IMR-90 (cell line): Measurements from ENCODE around the gene NEMP1. TPM values are rescaled to one million over a fixed set of nuclear protein-coding genes. Genes with fewer than 3 reads are reported as not detected.

Source experiments
- ATAC-seq: fragments of 200-7000 bp; cut with Tn5 transposase; 2 replicates; pipeline ENCODE4 v1.9.1; 2020; ENCODE audit warnings: low read depth, mild to moderate bottlenecking, moderate library complexity
- BruUV-seq: library from RNA; stranded (reverse); fragments of 400-500 nt; replicated peaks from 2 replicates; lab custom pipeline; 2021; lab: Mats Ljungman, UMichigan
- CTCF ChIA-PET: fragments of 300-600 bp; formaldehyde crosslinking; extraction: SDS; loops from one replicate; lab custom pipeline; 2021; ENCODE audit warnings: antibody characterized with exemption; lab: Yijun Ruan, JAX
- POLR2A ChIA-PET: fragments of 300-600 bp; sonication (Branson Sonifier 250); formaldehyde crosslinking; loops from one replicate; lab custom pipeline; 2022; ENCODE audit warnings: antibody characterized with exemption; ENCODE audit not compliant: unreplicated experiment; lab: Charles Lee
- DNase-seq: peaks from one replicate; pipeline ENCODE4 v3.0.0; 2013
- H2AFZ ChIP-seq: replicated peaks from 2 replicates; pipeline ENCODE3; 2013; ENCODE audit warnings: low read length, mild to moderate bottlenecking; ENCODE audit not compliant: poor library complexity
- H2AK5ac ChIP-seq: 2 replicates; pipeline ENCODE4 v1.6.1; 2013; ENCODE audit warnings: low read depth, low read length, inconsistent platforms
- H2AK9ac ChIP-seq: replicated peaks from 2 replicates; pipeline ENCODE3; 2013; ENCODE audit warnings: mild to moderate bottlenecking, low read depth, low read length, moderate library complexity; ENCODE audit not compliant: poor library complexity
- H2BK120ac ChIP-seq: 2 replicates; pipeline ENCODE4 v1.6.1; 2013; ENCODE audit warnings: low read depth, low read length, inconsistent platforms
- H2BK15ac ChIP-seq: 3 replicates; pipeline ENCODE4 v1.6.1; 2013; ENCODE audit warnings: low read depth, low read length, inconsistent platforms
- H2BK20ac ChIP-seq: 2 replicates; pipeline ENCODE4 v1.6.1; 2013; ENCODE audit warnings: low read depth, mild to moderate bottlenecking, inconsistent platforms, low read length, moderate library complexity
- H2BK5ac ChIP-seq: 2 replicates; pipeline ENCODE4 v1.6.1; 2013; ENCODE audit warnings: mild to moderate bottlenecking, low read depth, low read length, inconsistent platforms; ENCODE audit not compliant: poor library complexity, severe bottlenecking
- H3K14ac ChIP-seq: replicated peaks from 2 replicates; pipeline ENCODE4 v1.6.1; 2013; ENCODE audit warnings: low read depth, low read length, inconsistent platforms
- H3K18ac ChIP-seq: 2 replicates; pipeline ENCODE4 v1.6.1; 2013; ENCODE audit warnings: low read depth, low read length, control low read depth
- H3K23ac ChIP-seq: 2 replicates; pipeline ENCODE4 v1.6.1; 2013; ENCODE audit warnings: low read depth, low read length, inconsistent platforms
- H3K27ac ChIP-seq: 2 replicates; pipeline ENCODE4 v1.5.1; 2013; ENCODE audit warnings: mild to moderate bottlenecking, control low read depth, low read length; ENCODE audit not compliant: insufficient read depth
- H3K27me3 ChIP-seq: 2 replicates; pipeline ENCODE4 v1.6.1; 2013; ENCODE audit warnings: low read length; ENCODE audit not compliant: control insufficient read depth, insufficient read depth
- H3K36me3 ChIP-seq: 2 replicates; pipeline ENCODE4 v1.6.1; 2013; ENCODE audit warnings: low read length, mixed read lengths; ENCODE audit not compliant: control insufficient read depth, insufficient read depth
- H3K4ac ChIP-seq: 2 replicates; pipeline ENCODE4 v1.6.1; 2013; ENCODE audit warnings: low read depth, low read length, inconsistent platforms
- H3K4me1 ChIP-seq: 2 replicates; pipeline ENCODE4 v1.6.1; 2013; ENCODE audit warnings: low read length, mixed read lengths; ENCODE audit not compliant: control insufficient read depth, insufficient read depth
- H3K4me2 ChIP-seq: 2 replicates; pipeline ENCODE4 v1.6.1; 2013; ENCODE audit warnings: low read depth, mild to moderate bottlenecking, control low read depth, low read length, moderate library complexity
- H3K4me3 ChIP-seq: 2 replicates; pipeline ENCODE4 v1.5.1; 2013; ENCODE audit warnings: low read depth, mild to moderate bottlenecking, control low read depth, low read length, moderate library complexity; ENCODE audit not compliant: insufficient read depth
- H3K56ac ChIP-seq: 2 replicates; pipeline ENCODE4 v1.6.1; 2013; ENCODE audit warnings: low read length, inconsistent platforms; ENCODE audit not compliant: insufficient read depth; ENCODE audit errors: extremely low read depth
- H3K79me1 ChIP-seq, 2 experiments: 2 replicates each; pipeline ENCODE4 v1.6.1; 2013; ENCODE audit warnings: low read length in 2 of 2, inconsistent platforms in 1 of 2, low read depth in 1 of 2
- H3K9ac ChIP-seq: 2 replicates; pipeline ENCODE4 v1.6.1; 2013; ENCODE audit warnings: low read depth, low read length, control low read depth
- H3K9me1 ChIP-seq: 2 replicates; pipeline ENCODE4 v1.6.1; 2013; ENCODE audit warnings: low read length, inconsistent platforms; ENCODE audit not compliant: insufficient read depth
- H3K9me3 ChIP-seq: 2 replicates; pipeline ENCODE4 v1.6.1; 2013; ENCODE audit warnings: low read length; ENCODE audit not compliant: control insufficient read depth, insufficient read depth
- H4K20me1 ChIP-seq: 2 replicates; pipeline ENCODE4 v1.6.1; 2013; ENCODE audit warnings: low read length, inconsistent platforms; ENCODE audit not compliant: insufficient read depth
- H4K5ac ChIP-seq: 2 replicates; pipeline ENCODE4 v1.6.1; 2013; ENCODE audit warnings: mild to moderate bottlenecking, low read depth, low read length, control low read depth
- H4K8ac ChIP-seq, 2 experiments: 2 replicates each; pipeline ENCODE4 v1.6.1; 2013; ENCODE audit warnings: low read depth in 2 of 2, low read length in 2 of 2, control low read depth in 1 of 2, inconsistent platforms in 1 of 2
- H4K91ac ChIP-seq: 2 replicates; pipeline ENCODE4 v1.6.1; 2013; ENCODE audit warnings: low read depth, low read length, inconsistent platforms; ENCODE audit not compliant: insufficient read depth
- CHD1 ChIP-seq: IDR thresholded peaks from 2 replicates; pipeline ENCODE4 v1.6.1; 2012; ENCODE audit warnings: low read depth, low read length, improper control_type of control experiment
- ELK1 ChIP-seq: fragments of 150-350 bp; IDR thresholded peaks from 2 replicates; pipeline ENCODE4 v1.6.1; 2016; ENCODE audit warnings: low read depth, mild to moderate bottlenecking, low read length, moderate library complexity, borderline replicate concordance
- FOS ChIP-seq: fragments of 150-350 bp; IDR thresholded peaks from 2 replicates; pipeline ENCODE4 v1.6.1; 2016; ENCODE audit warnings: low read depth, low read length
- MAFK ChIP-seq: IDR thresholded peaks from 2 replicates; pipeline ENCODE4 v1.6.1; 2012; ENCODE audit warnings: low read depth, low read length, improper control_type of control experiment
- POLR2A ChIP-seq: IDR thresholded peaks from 2 replicates; pipeline ENCODE4 v1.6.1; 2012; ENCODE audit warnings: mild to moderate bottlenecking, low read depth, low read length
- RCOR1 ChIP-seq: IDR thresholded peaks from 2 replicates; pipeline ENCODE4 v1.6.1; 2012; ENCODE audit warnings: mild to moderate bottlenecking, low read length, improper control_type of control experiment; ENCODE audit not compliant: insufficient replicate concordance
- WGBS, 2 experiments: methylation state at CpG; one replicate each; pipeline versions ENCODE4 v1.1.5 to v1.1.7; 2013; ENCODE audit warnings: missing lambda C conversion rate in 2 of 2; ENCODE audit not compliant: insufficient read length in 1 of 2; ENCODE audit errors: extremely low coverage in 2 of 2; 5-methylcytosine and 5-hydroxymethylcytosine counted together
- dilution Hi-C: fragments of 300-500 bp; cut with HindIII; formaldehyde crosslinking; loops from one replicate; pipeline ENCODE4 v1.14.3; 2018; ENCODE audit warnings: low sequenced_read_pairs; ENCODE audit not compliant: unreplicated experiment
- in situ Hi-C: fragments of 300-500 bp; cut with MboI; formaldehyde crosslinking; loops from 3 replicates; pipeline ENCODE4 v1.14.3; 2019; ENCODE audit warnings: low sequenced_read_pairs, inconsistent platforms, mixed read lengths
- intact Hi-C: fragments of 100-400 bp; cut with micrococcal nuclease; formaldehyde crosslinking; loops from 2 replicates; pipeline ENCODE4 v1.10.0; 2022
- polyA plus RNA-seq, 3 experiments: library from polyadenylated mRNA; depleted of rRNA; stranded (reverse); fragments of >200 nt; gene quantifications; 2 replicates each; pipeline ENCODE4 v1.2.3, GENCODE V29; 2012; ENCODE audit warnings: low replicate concordance in 1 of 3
- total RNA-seq: library from RNA; depleted of rRNA; stranded (reverse); fragments of >200 nt; gene quantifications from 2 replicates; pipeline ENCODE4 v1.2.3, GENCODE V29; 2012
- TF ChIP-seq, protein P1 (sequence below): conservative IDR thresholded peaks from 2 replicates; pipeline ENCODE4 v1.5.1; 2012; ENCODE audit warnings: mild to moderate bottlenecking, low read depth, low read length, improper control_type of control experiment

NEMP1 gene
- total and polyA plus RNA-seq, 2 of the 4 experiments (the other 2 are of a cell fraction) = 8.9 to 10.9 TPM

GRCh38 chr12:57049119-57049446, 29.5 kb downstream of the NEMP1 start:
- DNase-seq (no peak), ATAC-seq (no peak)
- H3K27me3 ChIP-seq = peaks cover 14% of the 10 kb centered on the region
- TF ChIP-seq, protein P1, sequence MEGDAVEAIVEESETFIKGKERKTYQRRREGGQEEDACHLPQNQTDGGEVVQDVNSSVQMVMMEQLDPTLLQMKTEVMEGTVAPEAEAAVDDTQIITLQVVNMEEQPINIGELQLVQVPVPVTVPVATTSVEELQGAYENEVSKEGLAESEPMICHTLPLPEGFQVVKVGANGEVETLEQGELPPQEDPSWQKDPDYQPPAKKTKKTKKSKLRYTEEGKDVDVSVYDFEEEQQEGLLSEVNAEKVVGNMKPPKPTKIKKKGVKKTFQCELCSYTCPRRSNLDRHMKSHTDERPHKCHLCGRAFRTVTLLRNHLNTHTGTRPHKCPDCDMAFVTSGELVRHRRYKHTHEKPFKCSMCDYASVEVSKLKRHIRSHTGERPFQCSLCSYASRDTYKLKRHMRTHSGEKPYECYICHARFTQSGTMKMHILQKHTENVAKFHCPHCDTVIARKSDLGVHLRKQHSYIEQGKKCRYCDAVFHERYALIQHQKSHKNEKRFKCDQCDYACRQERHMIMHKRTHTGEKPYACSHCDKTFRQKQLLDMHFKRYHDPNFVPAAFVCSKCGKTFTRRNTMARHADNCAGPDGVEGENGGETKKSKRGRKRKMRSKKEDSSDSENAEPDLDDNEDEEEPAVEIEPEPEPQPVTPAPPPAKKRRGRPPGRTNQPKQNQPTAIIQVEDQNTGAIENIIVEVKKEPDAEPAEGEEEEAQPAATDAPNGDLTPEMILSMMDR = no peak
- TF ChIP-seq MAFK (no peak), CHD1 (no peak), ELK1 (no peak), FOS (no peak), RCOR1 (no peak), POLR2A (no peak)
- H2AK5ac ChIP-seq = no peak overlapping the region
- no peak overlapping the region for H2AK9ac ChIP-seq
- no TSS peak for BruUV-seq
- intact Hi-C loops (no loop called here), in situ Hi-C loops (no loop called here), dilution Hi-C loops (no loop called here)
- H2BK20ac ChIP-seq = no peak overlapping the region
- ChIA-PET POLR2A (no interaction called here), CTCF (no interaction called here)
- no peaks in the 10 kb centered on the region for H3K9me3 ChIP-seq
- H3K27ac ChIP-seq = no peak overlapping the region
- no peak overlapping the region for H2BK15ac ChIP-seq
- H3K9me1 ChIP-seq = no peaks in the 10 kb centered on the region; the same call in 1 of the 2 replicates
- no CpG with 5 or more reads among the region's 4 CpGs for WGBS, 2 experiments
- peaks cover 10% of the 10 kb centered on the region; the same call in 1 of the 2 replicates for H4K20me1 ChIP-seq
- H4K5ac ChIP-seq = no peak overlapping the region
- H2BK120ac ChIP-seq = no peak overlapping the region
- H2BK5ac ChIP-seq = no peak overlapping the region
- no peak overlapping the region for H3K56ac ChIP-seq
- H4K8ac ChIP-seq = no peak overlapping the region
- H4K91ac ChIP-seq = no peak overlapping the region
- no peak overlapping the region for H3K23ac ChIP-seq
- H3K18ac ChIP-seq = no peak overlapping the region
- no peak overlapping the region for H3K4me2 ChIP-seq
- no peak overlapping the region for H3K9ac ChIP-seq
- no peak overlapping the region for H3K14ac ChIP-seq
- H3K4me3 ChIP-seq = no peak overlapping the region
- no peak overlapping the region for H2AFZ ChIP-seq
- H3K4me1 ChIP-seq = peaks cover 3% of the 10 kb centered on the region; the same call in 1 of the 2 replicates
- no peaks in the 10 kb centered on the region for H3K36me3 ChIP-seq
- no peaks in the 10 kb centered on the region for H3K79me1 ChIP-seq
- H3K4ac ChIP-seq = no peak overlapping the region
